Activated naive CD4-positive, alpha-beta T cell treated with anti-CD3 and anti-CD28 coated beads for 36 hours (primary cell): ENCODE results near the gene LIPJ. TPM values are rescaled to one million over a fixed set of nuclear protein-coding genes. Genes with fewer than 3 reads are reported as not detected.

Source experiments
- CTCF ChIA-PET: fragments of 350-600 bp; sonication (Branson Sonifier 250); formaldehyde crosslinking; loops from one replicate; lab custom pipeline; 2021; ENCODE audit warnings: antibody characterized with exemption; lab: Charles Lee
- DNase-seq: peaks from one replicate; pipeline ENCODE4 v3.0.0-alpha.2; 2020
- H3K27ac Mint-ChIP-seq: one replicate; pipeline ENCODE4 v1.8.0; 2021; ENCODE audit warnings: mild to moderate bottlenecking, mixed read lengths
- H3K27me3 Mint-ChIP-seq: one replicate; pipeline ENCODE4 v1.8.0; 2021; ENCODE audit warnings: low read depth, mixed read lengths
- H3K36me3 Mint-ChIP-seq: one replicate; pipeline ENCODE4 v1.8.0; 2021; ENCODE audit warnings: low read depth, mixed read lengths
- H3K4me1 Mint-ChIP-seq: one replicate; pipeline ENCODE4 v1.8.0; 2021; ENCODE audit warnings: low read depth, mixed read lengths
- H3K4me3 Mint-ChIP-seq: one replicate; pipeline ENCODE4 v1.8.0; 2021; ENCODE audit warnings: mild to moderate bottlenecking, moderate library complexity, mixed read lengths
- H3K9me3 Mint-ChIP-seq: one replicate; pipeline ENCODE4 v1.8.0; 2021; ENCODE audit warnings: mixed read lengths
- intact Hi-C: fragments of 100-400 bp; cut with micrococcal nuclease; formaldehyde crosslinking; loops from one replicate; pipeline ENCODE4 v1.15.1; 2023
- total RNA-seq, 2 experiments: library from RNA; stranded (reverse); gene quantifications; one replicate each; pipeline ENCODE4 v1.2.3, GENCODE V29; 2021

LIPJ gene
- total RNA-seq, 2 experiments from 2014 or later: not detected

DNA sequence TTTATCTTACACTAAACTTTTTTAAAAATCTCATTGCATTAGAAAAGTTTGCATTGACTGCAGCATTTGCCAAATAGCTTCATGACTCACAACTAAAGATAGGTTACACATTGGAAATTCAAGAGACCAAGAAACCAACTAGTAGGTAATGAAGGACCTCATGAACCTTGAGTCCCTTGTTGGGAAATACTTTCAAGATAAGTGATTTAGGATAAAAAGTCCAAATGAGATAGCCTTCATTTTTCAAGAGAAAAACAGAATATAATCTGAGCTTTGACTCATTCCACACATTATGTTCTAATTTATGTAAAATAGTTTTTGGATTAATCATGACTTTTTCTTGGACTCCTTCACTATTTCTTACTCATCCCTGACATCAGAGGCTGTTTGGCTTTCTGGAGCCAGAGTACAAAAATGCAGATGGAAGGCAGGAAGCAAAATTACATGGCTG, 64.6 kb downstream of the LIPJ start:
- H3K4me1 Mint-ChIP-seq: peaks cover 2% of the 10 kb centered on the region
- CTCF ChIA-PET: no interaction called here
- H3K27ac Mint-ChIP-seq: no peak overlapping the region
- no peak for DNase-seq
- no peak overlapping the region for H3K4me3 Mint-ChIP-seq
- H3K27me3 Mint-ChIP-seq: peaks cover 14% of the 10 kb centered on the region
- no peaks in the 10 kb centered on the region for H3K9me3 Mint-ChIP-seq
- intact Hi-C loops: no loop called here
- H3K36me3 Mint-ChIP-seq: no peaks in the 10 kb centered on the region

- DNase-seq: no peak
- Mint-ChIP-seq H3K27ac (no peak overlapping the region), H3K4me1 (peaks cover 2% of the 10 kb centered on the region), H3K27me3 (peaks cover 13% of the 10 kb centered on the region), H3K36me3 (no peaks in the 10 kb centered on the region), H3K4me3 (no peak overlapping the region), H3K9me3 (no peaks in the 10 kb centered on the region)
- CTCF ChIA-PET: interaction anchor here (0.5 to 0.6 kb wide), 2 partner anchors 44 to 84 kb away, joined by 3 to 5 read pairs; no protein-coding TSS in a partner anchor
- intact Hi-C loops: no loop called here
These were observed 66.1 kb downstream of the LIPJ start for GRCh38 chr10:88652616-88653015.

Other genes with a start within 250 kb of the LIPJ start
- 1 to 10 TPM; 4.0 to 4.4 TPM for gene RNLS, start 3.4 kb upstream of the LIPJ start, total RNA-seq
- not detected for gene LIPF, start 77.7 kb downstream of the LIPJ start, total RNA-seq
- not detected for gene LIPK, start 119.5 kb downstream of the LIPJ start, total RNA-seq
- not detected for gene LIPN, start 173.3 kb downstream of the LIPJ start, total RNA-seq
- not detected for gene LIPM, start 216.0 kb downstream of the LIPJ start, total RNA-seq